Neural cell (in vitro differentiated cells): Measurements from ENCODE around the gene CLCNKA.

Experiments
- EP300 ChIP-seq: fragments of 450-650 bp; conservative IDR thresholded peaks from 2 replicates; pipeline ENCODE4 v1.6.1; 2014; ENCODE audit warnings: antibody characterized with exemption, mild to moderate bottlenecking, moderate library complexity; ENCODE audit not compliant: poor library complexity, severe bottlenecking
- TF ChIP-seq, protein P1 (sequence below): IDR thresholded peaks from 2 replicates; pipeline ENCODE4 v1.6.1; 2012; ENCODE audit warnings: borderline replicate concordance
- TF ChIP-seq, protein P2 (sequence below): fragments of 450-650 bp; IDR thresholded peaks from 2 replicates; pipeline ENCODE4 v1.5.1; 2014; ENCODE audit warnings: antibody characterized with exemption, mild to moderate bottlenecking, moderate library complexity; ENCODE audit not compliant: poor library complexity, severe bottlenecking

GRCh38 chr1:16010837-16011236, 11.0 kb upstream of the CLCNKA start:
- TF ChIP-seq EP300 = no peak
- TF ChIP-seq, protein P1, sequence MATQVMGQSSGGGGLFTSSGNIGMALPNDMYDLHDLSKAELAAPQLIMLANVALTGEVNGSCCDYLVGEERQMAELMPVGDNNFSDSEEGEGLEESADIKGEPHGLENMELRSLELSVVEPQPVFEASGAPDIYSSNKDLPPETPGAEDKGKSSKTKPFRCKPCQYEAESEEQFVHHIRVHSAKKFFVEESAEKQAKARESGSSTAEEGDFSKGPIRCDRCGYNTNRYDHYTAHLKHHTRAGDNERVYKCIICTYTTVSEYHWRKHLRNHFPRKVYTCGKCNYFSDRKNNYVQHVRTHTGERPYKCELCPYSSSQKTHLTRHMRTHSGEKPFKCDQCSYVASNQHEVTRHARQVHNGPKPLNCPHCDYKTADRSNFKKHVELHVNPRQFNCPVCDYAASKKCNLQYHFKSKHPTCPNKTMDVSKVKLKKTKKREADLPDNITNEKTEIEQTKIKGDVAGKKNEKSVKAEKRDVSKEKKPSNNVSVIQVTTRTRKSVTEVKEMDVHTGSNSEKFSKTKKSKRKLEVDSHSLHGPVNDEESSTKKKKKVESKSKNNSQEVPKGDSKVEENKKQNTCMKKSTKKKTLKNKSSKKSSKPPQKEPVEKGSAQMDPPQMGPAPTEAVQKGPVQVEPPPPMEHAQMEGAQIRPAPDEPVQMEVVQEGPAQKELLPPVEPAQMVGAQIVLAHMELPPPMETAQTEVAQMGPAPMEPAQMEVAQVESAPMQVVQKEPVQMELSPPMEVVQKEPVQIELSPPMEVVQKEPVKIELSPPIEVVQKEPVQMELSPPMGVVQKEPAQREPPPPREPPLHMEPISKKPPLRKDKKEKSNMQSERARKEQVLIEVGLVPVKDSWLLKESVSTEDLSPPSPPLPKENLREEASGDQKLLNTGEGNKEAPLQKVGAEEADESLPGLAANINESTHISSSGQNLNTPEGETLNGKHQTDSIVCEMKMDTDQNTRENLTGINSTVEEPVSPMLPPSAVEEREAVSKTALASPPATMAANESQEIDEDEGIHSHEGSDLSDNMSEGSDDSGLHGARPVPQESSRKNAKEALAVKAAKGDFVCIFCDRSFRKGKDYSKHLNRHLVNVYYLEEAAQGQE = no peak
- TF ChIP-seq, protein P2, sequence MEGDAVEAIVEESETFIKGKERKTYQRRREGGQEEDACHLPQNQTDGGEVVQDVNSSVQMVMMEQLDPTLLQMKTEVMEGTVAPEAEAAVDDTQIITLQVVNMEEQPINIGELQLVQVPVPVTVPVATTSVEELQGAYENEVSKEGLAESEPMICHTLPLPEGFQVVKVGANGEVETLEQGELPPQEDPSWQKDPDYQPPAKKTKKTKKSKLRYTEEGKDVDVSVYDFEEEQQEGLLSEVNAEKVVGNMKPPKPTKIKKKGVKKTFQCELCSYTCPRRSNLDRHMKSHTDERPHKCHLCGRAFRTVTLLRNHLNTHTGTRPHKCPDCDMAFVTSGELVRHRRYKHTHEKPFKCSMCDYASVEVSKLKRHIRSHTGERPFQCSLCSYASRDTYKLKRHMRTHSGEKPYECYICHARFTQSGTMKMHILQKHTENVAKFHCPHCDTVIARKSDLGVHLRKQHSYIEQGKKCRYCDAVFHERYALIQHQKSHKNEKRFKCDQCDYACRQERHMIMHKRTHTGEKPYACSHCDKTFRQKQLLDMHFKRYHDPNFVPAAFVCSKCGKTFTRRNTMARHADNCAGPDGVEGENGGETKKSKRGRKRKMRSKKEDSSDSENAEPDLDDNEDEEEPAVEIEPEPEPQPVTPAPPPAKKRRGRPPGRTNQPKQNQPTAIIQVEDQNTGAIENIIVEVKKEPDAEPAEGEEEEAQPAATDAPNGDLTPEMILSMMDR = no peak
